GM18873 (cell line): ENCODE measurements around the gene AURKB.
"Not testable (repeated sequence)": the region's sequence is repeated elsewhere in the genome, so short reads cannot be mapped to it uniquely, and the experiment has no call there.

ENCODE experiments used
- ATAC-seq: cut with Tn5 transposase; IDR thresholded peaks from one replicate; pipeline ENCODE4 v1.9.1; 2021; ENCODE audit warnings: mild to moderate bottlenecking, moderate library complexity, moderate number of reproducible peaks; ENCODE audit not compliant: unreplicated experiment, low FRiP score

Gene AURKB

GRCh38 chr17:8225813-8226535, 15.6 kb upstream of the AURKB start:
- no peak for ATAC-seq

GRCh38 chr17:8224891-8225812, 14.8 kb upstream of the AURKB start:
- no peak for ATAC-seq

- no peak for ATAC-seq
These were observed 13.2 kb upstream of the AURKB start for GRCh38 chr17:8223356-8224126.

GRCh38 chr17:8222630-8223355, 12.4 kb upstream of the AURKB start:
- peak; percentile 39 for ATAC-seq

- peak; percentile 26 for ATAC-seq
These were observed 11.9 kb upstream of the AURKB start for GRCh38 chr17:8222380-8222629.

DNA sequence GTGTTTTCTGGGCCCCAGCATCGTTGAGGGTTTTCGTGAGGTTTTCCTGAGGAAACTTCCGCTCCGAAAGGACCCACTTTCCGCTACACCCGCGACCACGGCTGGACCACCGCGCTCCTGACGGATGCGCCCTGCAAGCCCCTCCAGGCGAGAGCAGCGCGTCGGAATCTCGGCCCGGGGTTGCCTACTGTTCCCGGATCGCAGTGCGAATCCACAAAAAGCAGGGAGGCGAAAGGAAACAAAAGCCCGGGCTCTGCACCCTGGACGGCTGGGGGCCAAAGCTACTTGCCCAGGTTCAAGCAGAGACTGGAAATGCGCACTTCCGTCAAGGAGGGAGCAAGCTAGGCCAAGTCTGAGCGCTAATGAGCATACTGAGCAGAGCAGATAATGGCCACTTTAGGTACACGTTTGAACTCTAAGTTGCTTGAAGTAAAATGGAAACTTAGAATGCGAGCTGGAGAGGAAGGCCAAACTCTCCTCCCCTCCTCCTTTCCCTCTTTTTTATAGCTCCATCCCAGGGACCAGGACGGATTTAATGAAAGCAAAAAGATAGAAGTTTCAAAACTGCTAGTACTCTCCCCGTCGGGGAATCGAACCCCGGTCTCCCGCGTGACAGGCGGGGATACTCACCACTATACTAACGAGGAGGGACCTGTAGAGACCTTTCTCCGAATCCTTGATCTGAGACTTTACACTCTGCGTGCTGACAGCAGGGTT, 11.4 kb upstream of the AURKB start:
- ATAC-seq = peak; percentile 46

DNA sequence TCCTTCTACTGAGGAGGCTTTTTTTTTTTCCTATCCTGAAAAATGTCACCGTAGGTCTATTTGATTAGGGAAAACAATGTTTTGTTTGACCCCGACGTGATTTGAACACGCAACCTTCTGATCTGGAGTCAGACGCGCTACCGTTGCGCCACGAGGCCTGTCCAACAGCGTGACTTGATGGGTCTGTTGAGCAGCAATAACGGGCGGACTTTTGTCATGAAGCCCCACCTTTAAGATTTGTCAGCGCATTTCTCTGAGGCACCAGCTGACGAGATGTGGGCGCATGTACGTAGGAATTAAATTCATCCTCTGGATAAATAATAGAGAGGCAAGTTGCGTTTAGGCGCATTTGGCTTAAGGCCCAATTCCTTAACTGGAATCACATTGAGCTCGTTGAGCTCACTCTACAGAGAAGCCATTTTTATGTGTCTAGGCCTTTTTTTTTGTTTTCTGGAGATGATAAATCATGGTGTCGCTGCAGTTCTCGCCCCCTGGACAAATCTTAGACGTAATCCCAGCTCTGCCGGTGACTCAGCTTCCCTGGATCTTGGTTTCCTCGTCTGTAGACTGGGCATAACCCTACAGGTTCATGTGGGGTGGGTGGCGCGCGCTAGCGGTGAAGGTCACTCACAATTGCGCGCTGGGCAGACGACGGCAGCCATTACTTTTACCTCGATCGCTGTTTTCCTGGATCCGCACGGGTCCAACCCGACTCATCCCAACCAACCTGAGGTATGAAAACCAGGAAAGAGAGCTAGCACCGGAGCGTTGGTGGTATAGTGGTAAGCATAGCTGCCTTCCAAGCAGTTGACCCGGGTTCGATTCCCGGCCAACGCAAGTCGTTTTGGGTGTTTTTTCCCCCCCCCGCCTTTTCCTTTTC, 10.6 kb upstream of the AURKB start:
- no peak for ATAC-seq

DNA sequence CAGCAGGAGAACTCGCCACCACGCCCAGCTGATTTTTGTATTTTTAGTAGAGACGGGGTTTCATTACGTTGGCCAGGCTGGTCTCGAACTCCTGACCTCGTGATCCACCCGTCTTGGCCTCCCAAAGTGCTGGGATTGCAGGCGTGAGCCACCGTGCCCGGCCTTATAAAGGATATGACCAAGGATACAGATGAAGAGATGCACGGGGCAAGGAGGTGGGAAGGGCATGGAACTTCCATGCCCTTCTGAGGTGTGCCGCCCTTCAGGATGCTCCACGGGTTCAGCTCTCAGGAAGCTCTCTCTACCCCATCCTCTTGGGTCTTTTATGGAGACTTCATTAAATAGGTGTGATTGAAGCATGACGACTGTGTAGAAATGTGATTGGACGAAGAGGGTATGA, 3.6 kb upstream of the AURKB start:
- ATAC-seq = not testable (repeated sequence)

DNA sequence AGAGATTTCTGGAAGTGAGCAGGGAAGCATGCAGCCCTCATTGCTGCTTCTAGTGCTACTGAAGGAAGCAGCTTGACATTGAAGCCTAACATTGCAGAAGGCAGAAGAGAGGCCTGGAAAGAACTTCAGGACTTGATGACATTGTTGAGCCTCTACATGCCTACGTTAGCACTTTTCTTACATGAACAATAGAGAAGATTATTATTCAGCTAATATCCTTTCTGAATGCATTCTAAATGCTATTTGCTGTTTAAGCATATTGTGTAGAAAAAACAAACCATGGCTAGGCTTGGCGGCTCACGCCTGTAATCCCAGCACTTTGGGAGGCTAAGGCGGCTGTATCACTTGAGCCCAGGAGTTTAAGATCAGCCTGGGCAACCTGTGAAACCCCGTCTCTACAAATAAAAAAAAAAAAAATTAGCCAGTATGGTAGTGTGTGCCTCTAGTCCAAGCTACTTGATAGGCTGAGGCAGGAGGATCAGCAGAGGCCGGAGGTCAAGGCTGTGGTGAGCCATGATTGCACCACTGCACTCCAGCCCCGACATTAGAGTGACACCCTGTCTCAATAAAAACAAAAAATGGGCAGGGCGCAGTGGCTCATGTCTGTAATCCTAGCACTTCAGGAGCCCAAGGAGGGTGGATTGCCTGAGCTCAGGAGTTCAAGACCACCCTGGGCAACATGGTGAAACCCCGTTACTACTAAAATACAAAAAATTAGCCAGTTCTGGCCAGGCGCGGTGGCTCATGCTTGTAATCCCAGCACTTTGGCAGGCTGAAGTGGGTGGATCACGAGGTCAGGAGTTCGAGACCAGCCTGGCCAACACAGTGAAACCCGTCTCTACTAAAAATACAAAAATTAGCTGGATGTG, 2.2 kb upstream of the AURKB start:
- no peak for ATAC-seq

DNA sequence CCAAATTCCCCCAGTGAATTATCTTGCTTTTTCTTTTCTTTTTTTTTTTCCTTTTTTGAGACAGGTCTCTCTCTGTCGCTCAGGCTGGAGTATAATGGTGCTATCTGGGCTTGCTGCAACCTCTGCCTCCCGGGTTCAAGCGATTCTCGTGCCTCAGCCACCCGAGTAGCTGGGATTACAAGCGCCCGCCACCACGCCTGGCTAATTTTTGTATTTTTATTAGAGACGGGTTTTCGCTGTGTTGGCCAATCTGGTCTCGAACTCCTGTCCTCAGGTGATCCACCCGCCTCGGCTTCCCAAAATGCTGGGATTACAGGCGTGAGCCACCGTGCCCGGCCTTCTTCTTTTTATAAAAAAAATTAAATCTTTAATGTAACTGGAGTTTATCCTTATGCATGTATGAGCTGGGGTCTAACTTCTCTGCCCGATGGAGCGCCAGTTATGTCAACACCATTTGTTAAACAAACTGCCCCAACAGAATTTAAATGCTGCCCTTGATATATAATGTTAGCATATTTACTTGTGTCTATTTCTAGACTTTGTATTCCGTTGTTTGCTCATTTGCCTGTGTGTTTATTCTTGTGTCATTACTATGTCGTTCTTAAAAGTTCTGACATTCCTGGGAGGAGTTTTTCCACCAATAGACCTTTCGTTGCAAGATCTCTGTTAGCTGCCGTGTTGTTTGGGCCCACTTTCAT, 535 bp upstream of the AURKB start:
- ATAC-seq = no peak

DNA sequence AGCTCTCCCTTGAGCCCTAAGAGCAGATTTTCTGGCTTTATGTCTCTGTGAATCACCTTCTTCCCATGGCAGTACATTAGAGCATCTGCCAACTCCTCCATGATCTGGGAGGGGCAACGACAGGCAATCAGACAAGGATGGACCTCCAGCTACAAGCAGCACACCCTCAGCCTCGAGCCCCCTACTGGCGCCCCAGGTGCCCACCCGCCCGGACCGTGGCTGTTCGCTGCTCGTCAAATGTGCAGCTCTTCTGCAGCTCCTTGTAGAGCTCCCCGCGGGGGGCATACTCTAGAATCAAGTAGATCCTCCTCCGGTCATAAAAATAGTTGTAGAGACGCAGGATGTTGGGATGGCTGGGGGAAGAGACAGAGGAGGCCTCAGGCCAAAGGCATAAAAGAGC, 3.8 kb downstream of the AURKB start:
- no peak for ATAC-seq

- ATAC-seq = no peak
These were observed 5.4 kb downstream of the AURKB start for GRCh38 chr17:8204761-8205555.

- no peak for ATAC-seq
These were observed 18.1 kb downstream of the AURKB start for GRCh38 chr17:8192070-8192815.

DNA sequence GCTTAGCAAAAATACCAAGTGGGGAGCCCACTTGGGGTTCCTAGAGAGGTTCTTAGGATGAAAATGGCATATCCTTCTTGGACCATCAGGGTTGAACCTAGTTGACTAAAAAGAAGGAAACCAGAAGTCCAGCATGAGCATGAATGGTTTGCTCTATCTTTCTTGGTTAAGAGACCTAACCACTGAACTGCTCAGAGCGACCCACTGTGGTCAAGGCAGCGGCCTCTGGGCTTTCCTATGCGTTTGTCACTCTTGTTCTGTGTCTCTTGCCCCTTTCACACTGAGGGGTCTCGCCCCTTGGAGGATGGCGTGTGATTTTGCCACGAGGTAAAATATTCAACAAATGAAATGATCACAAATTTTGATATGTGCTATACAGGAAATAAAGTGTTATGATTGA, 19.9 kb downstream of the AURKB start:
- ATAC-seq = no peak

GRCh38 chr17:8189711-8190477, 20.5 kb downstream of the AURKB start, which contains the start of gene BORCS6:
BORCS6 (minus strand) TSS chr17:8190180; CDS start chr17:8190140, 40 bp downstream.
- ATAC-seq = peak; percentile 55
